Osteoblast (primary cell): ENCODE measurements around the gene OVCA2. TPM values are rescaled to one million over a fixed set of nuclear protein-coding genes. Genes with fewer than 3 reads are reported as not detected.
A peak's percentile ranks its signal among the peaks of the same experiment; 100 is the strongest.

Source experiments
- DNase-seq: peaks from one replicate; pipeline ENCODE4 v3.0.0; 2011; ENCODE audit warnings: low spot score, mixed read lengths; ENCODE audit not compliant: insufficient read length; ENCODE audit errors: missing footprints
- H2AFZ ChIP-seq: 2 replicates; pipeline ENCODE4 v1.6.0; 2011; ENCODE audit warnings: mild to moderate bottlenecking, low read length
- H3K27ac ChIP-seq: 2 replicates; pipeline ENCODE4 v1.5.1; 2011; ENCODE audit warnings: mild to moderate bottlenecking, low read depth, low read length, moderate library complexity
- H3K27me3 ChIP-seq: 2 replicates; pipeline ENCODE4 v1.6.0; 2012; ENCODE audit warnings: mild to moderate bottlenecking, control low read depth, inconsistent platforms, low read length, moderate library complexity; ENCODE audit not compliant: insufficient read depth
- H3K36me3 ChIP-seq: 2 replicates; pipeline ENCODE4 v1.5.1; 2011; ENCODE audit warnings: mild to moderate bottlenecking, low read length, control low read depth, moderate library complexity; ENCODE audit not compliant: insufficient read depth
- H3K4me1 ChIP-seq: 2 replicates; pipeline ENCODE4 v1.5.1; 2011; ENCODE audit warnings: mild to moderate bottlenecking, low read length, control low read depth, moderate library complexity; ENCODE audit not compliant: insufficient read depth
- H3K4me2 ChIP-seq: 2 replicates; pipeline ENCODE4 v1.6.0; 2011; ENCODE audit warnings: mild to moderate bottlenecking, low read length; ENCODE audit not compliant: insufficient read depth
- H3K4me3 ChIP-seq: fragments of 200-600 bp; sonication (generic); 3 replicates; pipeline ENCODE4 v1.5.1; 2012; ENCODE audit warnings: mild to moderate bottlenecking, low read length, inconsistent platforms; ENCODE audit not compliant: insufficient read depth
- H3K79me2 ChIP-seq: 2 replicates; pipeline ENCODE4 v1.6.0; 2012; ENCODE audit warnings: mild to moderate bottlenecking, low read length, control low read depth, inconsistent platforms; ENCODE audit not compliant: insufficient read depth
- H3K9me3 ChIP-seq: 2 replicates; pipeline ENCODE4 v1.5.1; 2011; ENCODE audit warnings: low read depth, low read length, control low read depth
- H4K20me1 ChIP-seq: 2 replicates; pipeline ENCODE4 v1.6.0; 2012; ENCODE audit warnings: mild to moderate bottlenecking, low read length, control low read depth; ENCODE audit not compliant: insufficient read depth
- total RNA-seq: library from RNA; depleted of rRNA; stranded (reverse); fragments of >200 nt; gene quantifications from 2 replicates; pipeline ENCODE4 v1.2.3, GENCODE V29; 2012
- TF ChIP-seq, protein P1 (sequence below): IDR thresholded peaks from 2 replicates; pipeline ENCODE4 v1.5.1; 2011; ENCODE audit warnings: mild to moderate bottlenecking, low read depth, low read length, moderate library complexity; ENCODE audit errors: extremely low read depth

Gene OVCA2
- total RNA-seq, 1 donor: 59.0 TPM

DNA sequence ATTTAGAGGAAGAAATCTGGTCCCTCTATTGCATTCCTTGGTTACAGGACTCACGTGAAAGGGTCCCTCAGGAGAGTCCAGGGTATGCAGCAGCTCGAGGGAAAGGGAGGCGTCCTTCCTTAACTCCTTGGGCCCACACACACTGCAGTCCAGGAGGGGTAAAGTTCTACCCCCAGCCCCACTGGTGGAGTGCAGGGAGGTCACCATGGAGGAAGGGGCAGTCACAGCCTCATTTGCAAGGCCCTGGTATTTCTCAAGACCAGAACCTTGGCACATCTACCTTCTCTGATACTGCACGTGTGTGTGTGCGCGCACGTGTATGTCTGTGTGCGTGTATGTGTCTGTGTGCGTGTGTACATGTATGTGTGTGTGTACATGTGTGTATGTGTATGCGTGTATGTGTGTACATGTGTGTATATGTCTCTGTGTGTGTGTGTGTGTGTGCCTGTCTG, 24.2 kb downstream of the OVCA2 start:
- H3K27ac ChIP-seq: peak overlapping the region; percentile 97

GRCh38 chr17:2067048-2067561, 25.3 kb downstream of the OVCA2 start:
- H3K27me3 ChIP-seq: no peaks in the 10 kb centered on the region
- H3K4me2 ChIP-seq: peak overlapping the region; percentile 12
- TF ChIP-seq, protein P1, sequence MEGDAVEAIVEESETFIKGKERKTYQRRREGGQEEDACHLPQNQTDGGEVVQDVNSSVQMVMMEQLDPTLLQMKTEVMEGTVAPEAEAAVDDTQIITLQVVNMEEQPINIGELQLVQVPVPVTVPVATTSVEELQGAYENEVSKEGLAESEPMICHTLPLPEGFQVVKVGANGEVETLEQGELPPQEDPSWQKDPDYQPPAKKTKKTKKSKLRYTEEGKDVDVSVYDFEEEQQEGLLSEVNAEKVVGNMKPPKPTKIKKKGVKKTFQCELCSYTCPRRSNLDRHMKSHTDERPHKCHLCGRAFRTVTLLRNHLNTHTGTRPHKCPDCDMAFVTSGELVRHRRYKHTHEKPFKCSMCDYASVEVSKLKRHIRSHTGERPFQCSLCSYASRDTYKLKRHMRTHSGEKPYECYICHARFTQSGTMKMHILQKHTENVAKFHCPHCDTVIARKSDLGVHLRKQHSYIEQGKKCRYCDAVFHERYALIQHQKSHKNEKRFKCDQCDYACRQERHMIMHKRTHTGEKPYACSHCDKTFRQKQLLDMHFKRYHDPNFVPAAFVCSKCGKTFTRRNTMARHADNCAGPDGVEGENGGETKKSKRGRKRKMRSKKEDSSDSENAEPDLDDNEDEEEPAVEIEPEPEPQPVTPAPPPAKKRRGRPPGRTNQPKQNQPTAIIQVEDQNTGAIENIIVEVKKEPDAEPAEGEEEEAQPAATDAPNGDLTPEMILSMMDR: no peak
- H3K4me1 ChIP-seq: peaks cover 83% of the 10 kb centered on the region
- no peak overlapping the region for H2AFZ ChIP-seq
- H3K79me2 ChIP-seq: no peaks in the 10 kb centered on the region
- H3K27ac ChIP-seq: peak overlapping the region; percentile 97
- H3K9me3 ChIP-seq: no peaks in the 10 kb centered on the region
- peaks cover 26% of the 10 kb centered on the region for H3K36me3 ChIP-seq
- no peaks in the 10 kb centered on the region for H4K20me1 ChIP-seq
- peak; percentile 26 for DNase-seq
- H3K4me3 ChIP-seq: no peak overlapping the region

More for the DNA sequence above, 24.2 kb downstream of the OVCA2 start:
- TF ChIP-seq, protein P1: no peak
- peak; percentile 41 for DNase-seq
- peaks cover 35% of the 10 kb centered on the region for H3K36me3 ChIP-seq
- no peaks in the 10 kb centered on the region for H3K79me2 ChIP-seq
- no peak overlapping the region for H2AFZ ChIP-seq
- no peaks in the 10 kb centered on the region for H4K20me1 ChIP-seq
- H3K9me3 ChIP-seq: no peaks in the 10 kb centered on the region
- no peaks in the 10 kb centered on the region for H3K27me3 ChIP-seq
- no peak overlapping the region for H3K4me3 ChIP-seq
- peak overlapping the region; percentile 49 for H3K4me2 ChIP-seq
- peaks cover 75% of the 10 kb centered on the region for H3K4me1 ChIP-seq

DNA sequence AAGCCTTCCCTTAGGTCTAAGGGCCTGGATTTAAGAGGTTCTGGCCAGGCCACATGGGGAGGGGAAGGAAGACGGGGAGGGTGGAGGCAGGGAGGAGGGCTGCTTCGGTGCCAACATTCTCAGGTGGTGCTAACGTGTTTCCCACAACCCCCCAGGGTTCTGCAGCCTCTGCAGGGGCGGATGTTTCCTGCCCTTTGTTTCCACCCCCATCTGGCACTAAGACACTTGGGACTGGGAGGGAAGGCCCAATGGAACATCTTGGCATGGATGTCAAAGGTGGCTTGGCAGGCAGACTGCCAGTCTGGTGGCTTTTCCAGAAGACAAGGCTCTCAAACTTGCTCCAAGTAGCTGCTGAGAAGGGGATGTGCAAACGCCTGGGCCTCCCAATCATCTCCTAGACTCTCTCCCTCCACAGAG, 25.8 kb downstream of the OVCA2 start:
- Histone ChIP-seq H3K27ac (peak overlapping the region; percentile 97), H3K4me2 (peak overlapping the region; percentile 3), H3K4me1 (peaks cover 80% of the 10 kb centered on the region), H3K4me3 (no peak overlapping the region), H3K79me2 (no peaks in the 10 kb centered on the region), H4K20me1 (no peaks in the 10 kb centered on the region), H3K27me3 (no peaks in the 10 kb centered on the region), H2AFZ (no peak overlapping the region), H3K9me3 (no peaks in the 10 kb centered on the region), H3K36me3 (peaks cover 23% of the 10 kb centered on the region)
- TF ChIP-seq, protein P1: no peak
- DNase-seq: peak; percentile 41

DNA sequence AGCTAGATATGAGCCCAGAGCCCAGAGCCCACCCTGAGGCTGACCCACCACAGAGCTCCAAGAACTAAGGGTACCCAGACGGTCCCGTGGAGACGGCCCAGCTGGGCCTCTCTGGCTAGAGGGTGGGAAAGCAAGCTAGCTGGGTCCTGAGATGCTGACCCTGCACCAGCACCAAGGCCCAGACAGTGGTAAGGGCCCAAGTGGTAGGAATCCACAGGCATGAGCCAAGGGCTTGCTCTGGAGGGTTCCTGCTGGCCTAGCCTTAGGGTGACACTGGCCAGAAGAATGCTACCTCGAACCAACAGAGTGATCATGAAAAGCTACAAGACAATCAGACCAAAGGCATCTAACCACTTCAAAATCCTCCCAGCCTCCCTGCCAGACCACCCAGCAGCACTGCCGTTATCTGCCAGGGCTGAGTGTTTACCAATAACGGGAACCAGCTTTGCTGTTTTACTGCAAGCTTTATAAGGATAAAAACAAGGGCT, 26.3 kb downstream of the OVCA2 start:
- H3K4me2 ChIP-seq: peak overlapping the region; percentile 3

More for the DNA sequence above, 26.3 kb downstream of the OVCA2 start:
- H3K4me3 ChIP-seq: no peak overlapping the region
- no peaks in the 10 kb centered on the region for H3K27me3 ChIP-seq
- TF ChIP-seq, protein P1: peak; percentile 48
- no peaks in the 10 kb centered on the region for H3K9me3 ChIP-seq
- no peaks in the 10 kb centered on the region for H4K20me1 ChIP-seq
- H3K27ac ChIP-seq: peak overlapping the region; percentile 97
- H2AFZ ChIP-seq: no peak overlapping the region
- peak; percentile 87 for DNase-seq
- H3K79me2 ChIP-seq: no peaks in the 10 kb centered on the region
- H3K4me1 ChIP-seq: peaks cover 76% of the 10 kb centered on the region
- H3K36me3 ChIP-seq: peaks cover 18% of the 10 kb centered on the region
